Omental fat pad (tissue), 4 donors: ENCODE results near the gene CASKIN2. TPM values are rescaled to one million over a fixed set of nuclear protein-coding genes. Genes with fewer than 3 reads are reported as not detected.

Experiments used
- ATAC-seq: fragments of 150-250 bp; one replicate; pipeline ENCODE4 v1.9.1; 2016; ENCODE audit warnings: mild to moderate bottlenecking, moderate library complexity; ENCODE audit not compliant: low FRiP score
- DNase-seq: peaks from one replicate; pipeline ENCODE4 v3.0.0-alpha.2; 2019; ENCODE audit warnings: low spot score
- CTCF ChIP-seq, 3 donors: fragments of 450-650 bp; IDR thresholded peaks; one replicate each; pipeline ENCODE4 v1.5.1; 2016 to 2017; ENCODE audit warnings: antibody characterized with exemption in 3 of 3, mild to moderate bottlenecking in 3 of 3, moderate library complexity in 2 of 3
- total RNA-seq, 4 donors: library from RNA; depleted of rRNA; stranded (reverse); fragments of >200 nt; gene quantifications; one replicate each; pipeline ENCODE4 v1.1.0, GENCODE V29; 2016

CASKIN2 gene
- 10 to 100 TPM in 3 of 4 donors, 1 to 10 TPM in 1; 6.7 to 61.5 (median 23.9) TPM for total RNA-seq

GRCh38 chr17:75515496-75516254 is at the start of gene CASKIN2:
TSS of gene CASKIN2 (minus strand) at chr17:75515537. CDS start at chr17:75513804, 1,733 bp downstream.
- TF ChIP-seq CTCF (IDR thresholded peaks at IDR 0.05): peak in 2 of 3 donors; percentile 51 to 89

GRCh38 chr17:75565066-75565465 is 49.7 kb upstream of the CASKIN2 start:
- DNase-seq: no peak
- ATAC-seq: no peak
- TF ChIP-seq CTCF (IDR thresholded peaks at IDR 0.05): no peak

More at GRCh38 chr17:75515496-75516254, at the start of gene CASKIN2:
- DNase-seq: peak; percentile 76
- peak; percentile 87 for ATAC-seq

- no peak for TF ChIP-seq CTCF (IDR thresholded peaks at IDR 0.05)
- DNase-seq (no peak), ATAC-seq (no peak)
Observed at GRCh38 chr17:75564195-75564594, 48.9 kb upstream of the CASKIN2 start.

- no peak for DNase-seq
- no peak for TF ChIP-seq CTCF (IDR thresholded peaks at IDR 0.05)
- ATAC-seq: no peak
Observed at GRCh38 chr17:75563063-75563758, 47.9 kb upstream of the CASKIN2 start.

- ATAC-seq: no peak
- TF ChIP-seq CTCF (IDR thresholded peaks at IDR 0.05): no peak
- no peak for DNase-seq
Observed at GRCh38 chr17:75561927-75562603, 46.7 kb upstream of the CASKIN2 start.

- TF ChIP-seq CTCF (IDR thresholded peaks at IDR 0.05): no peak
- ATAC-seq (no peak), DNase-seq (no peak)
Observed at GRCh38 chr17:75559958-75560533, 44.7 kb upstream of the CASKIN2 start.
